ENCODE measurements around the gene GCNT2.
"Not testable (repeated sequence)": the region's sequence is repeated elsewhere in the genome, so short reads cannot be mapped to it uniquely, and the experiment has no call there.

Gene GCNT2

GRCh38 chr6:10582774-10583508, 61.8 kb downstream of the GCNT2 start:
- no peak for DNase-seq

- no peak for DNase-seq
Observed at GRCh38 chr6:10583509-10583901, 62.4 kb downstream of the GCNT2 start.

DNA sequence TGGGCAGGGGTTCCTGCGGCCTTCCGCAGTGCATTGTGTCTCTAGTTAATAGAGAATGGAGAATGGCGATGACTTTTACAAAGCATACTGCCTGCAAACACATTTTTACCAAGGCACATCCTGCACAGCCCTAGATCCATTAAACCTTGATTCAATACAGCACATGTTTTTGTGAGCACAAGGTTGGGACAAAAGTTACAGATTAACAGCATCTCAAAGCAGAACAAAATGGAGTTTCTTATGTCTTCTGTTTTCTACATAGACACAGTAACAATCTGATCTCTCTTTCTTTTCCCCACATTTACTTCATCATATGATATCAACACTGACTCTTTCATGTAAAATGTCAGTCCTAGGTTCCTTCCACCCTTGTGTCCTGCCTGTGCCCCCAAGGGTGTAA, 63.5 kb downstream of the GCNT2 start:
- DNase-seq: no peak

GRCh38 chr6:10585209-10585845, 64.2 kb downstream of the GCNT2 start:
- no peak for DNase-seq

GRCh38 chr6:10586302-10586701, 65.2 kb downstream of the GCNT2 start:
- no peak for DNase-seq

DNA sequence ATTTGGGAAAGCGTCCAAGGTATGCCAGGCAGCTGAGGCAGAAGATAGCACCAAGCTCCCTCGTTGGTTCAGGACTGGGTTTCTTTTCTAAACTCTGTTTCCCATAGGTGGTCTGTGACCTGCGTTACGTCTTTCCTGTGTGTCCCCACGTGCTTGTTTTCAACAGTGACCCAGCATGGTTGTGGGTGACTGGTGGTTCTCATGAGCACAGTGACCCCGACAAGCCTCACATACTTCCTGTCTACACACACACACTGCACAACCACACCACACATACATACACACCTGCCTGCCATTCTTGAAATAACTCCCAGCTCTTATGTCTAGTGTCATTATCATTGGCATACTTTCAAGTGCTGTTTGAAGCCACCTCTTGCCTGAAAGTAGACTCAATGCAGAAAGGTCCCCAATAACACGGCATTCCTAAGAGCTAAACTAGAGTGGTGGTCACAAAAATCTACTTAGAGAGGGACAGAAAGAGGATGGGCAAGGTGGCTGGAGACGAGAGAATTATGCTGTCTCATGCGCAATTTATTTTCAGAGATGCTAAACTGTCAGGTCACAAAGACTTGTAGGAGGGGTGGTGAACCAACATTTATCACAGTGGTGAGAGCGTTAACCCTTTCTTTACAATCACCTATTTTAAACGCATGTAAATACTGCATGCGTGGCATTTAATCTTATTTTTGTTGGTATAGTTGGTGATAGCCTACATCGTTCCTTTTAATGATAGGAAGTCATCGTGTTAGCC, 66.7 kb downstream of the GCNT2 start:
- DNase-seq: no peak

GRCh38 chr6:10588562-10589428, 67.6 kb downstream of the GCNT2 start:
- no peak for DNase-seq

- no peak for DNase-seq
Observed at GRCh38 chr6:10589429-10589727, 68.2 kb downstream of the GCNT2 start.

DNA sequence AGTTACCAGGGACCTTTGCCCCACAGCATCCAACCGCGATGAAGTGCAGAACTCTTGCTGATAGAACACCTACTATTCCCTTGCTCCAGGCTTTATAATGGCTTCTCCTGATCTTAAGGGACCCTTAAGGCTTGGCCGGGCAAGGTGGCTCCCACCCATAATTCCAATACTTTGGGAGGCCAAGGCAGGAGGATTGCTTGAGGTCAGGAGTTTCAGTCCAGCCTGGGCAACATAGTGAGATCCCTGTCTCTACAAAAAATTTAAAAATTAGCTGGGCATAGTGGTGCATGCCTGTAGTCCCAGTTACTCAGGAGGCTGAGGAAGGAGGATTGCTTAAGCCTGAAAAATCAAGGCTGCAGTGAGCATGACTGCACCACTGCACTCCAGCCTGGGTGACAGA, 68.8 kb downstream of the GCNT2 start:
- DNase-seq: no peak

DNA sequence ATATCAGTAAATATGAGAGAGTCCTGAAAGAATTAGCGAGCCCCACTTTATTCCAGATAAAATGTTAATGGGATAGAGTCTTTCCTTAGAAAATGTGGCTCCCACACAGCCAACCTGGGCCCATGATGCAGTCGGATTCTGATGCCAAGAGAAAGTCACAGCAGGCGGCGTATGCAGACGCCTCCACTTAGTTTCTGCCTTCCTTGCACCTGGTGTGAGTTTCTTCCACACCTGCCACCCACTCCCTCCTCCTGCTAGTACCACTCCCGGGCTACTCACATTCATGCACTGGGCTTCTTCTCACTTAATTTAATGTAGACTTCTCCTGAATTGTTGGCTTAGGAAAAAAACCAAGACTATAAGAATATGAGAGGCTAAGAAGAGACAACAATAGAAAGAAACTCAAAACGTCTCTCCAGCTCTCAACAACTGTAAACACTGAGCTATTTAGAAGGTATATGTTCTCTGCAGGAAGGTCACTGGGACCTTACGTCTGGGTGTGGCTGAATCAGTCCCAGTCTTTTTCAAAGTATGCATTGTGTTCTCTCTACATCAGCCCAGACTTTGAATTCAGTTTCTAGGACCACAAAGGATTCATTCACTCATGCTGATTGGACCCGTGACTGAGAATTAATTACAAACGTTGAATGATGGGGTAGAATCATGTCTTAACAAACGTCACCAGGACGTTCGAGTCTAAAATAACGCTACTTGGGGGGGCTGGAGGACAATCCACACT, 70.4 kb downstream of the GCNT2 start:
- DNase-seq: no peak

GRCh38 chr6:10595731-10596664, 74.8 kb downstream of the GCNT2 start:
- DNase-seq: no peak

DNA sequence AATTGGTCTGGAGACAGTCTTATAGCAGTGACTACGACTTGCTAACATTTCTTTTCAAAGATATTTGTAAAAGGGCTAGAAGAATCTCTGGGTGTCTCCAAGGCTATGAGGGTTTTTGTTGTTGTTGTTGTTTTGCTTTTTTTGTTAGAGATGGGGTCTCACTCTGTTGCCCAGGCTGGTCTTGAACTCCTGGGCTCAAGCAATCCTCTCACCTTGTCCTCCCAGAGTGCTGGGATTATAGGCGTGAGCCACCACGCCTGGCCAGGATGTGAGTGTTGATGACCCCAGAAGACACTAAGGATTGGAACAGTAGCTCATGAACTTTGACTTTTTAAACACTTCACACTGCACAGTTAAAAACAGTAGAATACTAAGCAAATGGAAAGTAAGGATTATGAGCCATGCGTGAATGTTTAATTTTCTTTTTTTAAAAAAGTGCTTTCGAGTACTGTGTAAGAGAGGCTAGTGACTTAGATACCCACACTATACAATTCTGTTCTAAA, 76.4 kb downstream of the GCNT2 start:
- no peak for DNase-seq

- no peak for DNase-seq
Observed at GRCh38 chr6:10598084-10598960, 77.2 kb downstream of the GCNT2 start.

- no peak for DNase-seq
Observed at GRCh38 chr6:10599046-10599445, 77.9 kb downstream of the GCNT2 start.

DNA sequence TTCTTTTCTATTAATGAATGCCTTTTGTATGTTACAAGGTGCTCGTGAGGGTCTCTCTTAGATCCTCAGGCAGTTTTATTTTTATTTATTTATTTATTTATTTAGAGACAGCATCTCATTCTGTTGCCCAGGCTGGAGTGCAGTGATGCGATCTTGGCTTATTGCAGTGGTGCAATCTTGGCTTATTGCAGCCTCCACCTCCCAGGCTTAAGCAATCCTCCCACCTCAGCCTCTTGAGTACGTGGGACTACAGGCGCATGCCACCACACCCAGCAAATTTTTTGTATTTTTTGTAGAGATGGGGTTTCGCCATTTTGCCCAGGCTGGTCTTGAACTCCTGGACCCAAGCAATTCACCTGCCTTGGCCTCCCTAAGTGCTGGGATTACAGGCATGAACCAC, 79.5 kb downstream of the GCNT2 start:
- not testable (repeated sequence) for DNase-seq

GRCh38 chr6:10603219-10603618, 82.1 kb downstream of the GCNT2 start:
- no peak for DNase-seq

DNA sequence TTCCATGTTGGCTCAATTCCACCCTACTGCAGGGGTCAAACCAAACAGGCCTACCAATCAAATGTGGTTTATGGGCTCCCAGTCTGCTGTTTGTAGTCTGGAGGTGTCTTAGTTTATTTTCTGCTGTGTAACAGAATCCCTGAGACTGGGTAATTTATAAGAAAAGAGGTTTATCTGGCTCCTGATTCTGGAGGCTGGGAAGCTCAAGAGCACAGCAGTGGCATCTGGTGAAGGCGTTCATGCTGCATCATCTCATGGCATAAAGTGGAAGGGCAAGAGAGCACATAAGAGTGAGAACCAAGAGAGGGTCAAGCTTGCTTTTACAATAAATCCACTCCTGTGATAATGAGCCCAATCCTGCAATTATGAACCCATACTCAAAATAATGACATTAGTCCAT, 87.9 kb downstream of the GCNT2 start:
- no peak for DNase-seq

DNA sequence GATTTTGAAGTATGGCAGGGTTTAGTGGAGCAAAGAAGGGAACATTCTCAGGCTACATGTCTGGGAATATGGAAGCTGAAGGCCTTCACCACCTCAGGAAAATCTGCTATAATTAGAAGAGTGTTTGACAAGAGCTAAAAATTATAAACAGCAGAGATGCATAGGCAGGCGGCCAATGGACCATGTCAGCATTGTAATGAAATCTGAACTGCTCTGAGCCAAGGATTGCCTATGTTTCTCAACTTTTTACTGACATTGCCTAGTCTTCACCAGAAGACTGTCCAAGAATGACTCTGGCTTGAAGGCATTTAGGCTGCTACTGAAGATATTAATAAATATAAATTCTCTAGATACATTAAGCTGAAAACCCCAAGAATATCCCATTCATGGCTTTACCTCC, 89.1 kb downstream of the GCNT2 start:
- no peak for DNase-seq

- no peak for DNase-seq
Observed at GRCh38 chr6:10612161-10612560, 91.0 kb downstream of the GCNT2 start.

DNA sequence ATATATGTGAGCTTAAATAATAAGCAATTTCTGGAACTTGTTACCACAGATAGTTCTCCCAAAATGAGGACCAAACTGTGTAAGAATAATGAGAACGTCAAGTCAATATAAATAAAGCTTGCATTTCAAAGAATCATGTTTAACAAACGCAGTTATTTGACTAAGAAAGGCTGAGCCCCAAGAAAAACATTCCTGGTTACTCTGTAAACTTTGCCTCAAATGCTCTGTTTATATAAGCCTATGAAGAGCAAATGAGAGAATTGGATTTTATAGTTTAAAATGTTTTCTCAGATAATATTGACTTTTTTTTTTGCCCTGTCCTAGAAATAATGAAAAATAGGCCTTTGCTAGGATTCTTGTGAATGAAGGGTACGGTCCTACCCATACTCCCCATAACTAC, 91.9 kb downstream of the GCNT2 start:
- DNase-seq: no peak
